ENCODE measurements around the gene CSRP2. TPM values are rescaled to one million over a fixed set of nuclear protein-coding genes. Genes with fewer than 3 reads are reported as not detected.
A peak's percentile ranks its signal among the peaks of the same experiment; 100 is the strongest.

CSRP2 gene
- total and polyA plus RNA-seq, 2 of the 8 experiments (the other 6 are each of a cell fraction or from before 2014, with no cell fraction given), result 149 to 227 TPM

- TF ChIP-seq CHD7 (IDR thresholded peaks at IDR 0.05; ENCODE audit: insufficient replicate concordance, low read length) (no peak), JUN (IDR thresholded peaks at IDR 0.05; ENCODE audit: low read depth, low read length) (no peak), GTF2F1 (IDR thresholded peaks at IDR 0.05; ENCODE audit: borderline replicate concordance, low read depth, low read length) (no peak; the same call in 1 of the 2 replicates), BRCA1 (IDR thresholded peaks at IDR 0.05; ENCODE audit: low read depth, low read length) (no peak), HDAC2 (IDR thresholded peaks at IDR 0.05; ENCODE audit: borderline replicate concordance in 1 of 2, low read depth in 2 of 2, low read length in 2 of 2) (peak; percentile 54 to 62; a peak in 1 of 4 replicates), SP4 (IDR thresholded peaks at IDR 0.05; ENCODE audit: low read length) (no peak), POU5F1 (IDR thresholded peaks at IDR 0.05; ENCODE audit: low read depth, low read length) (no peak), SIX5 (IDR thresholded peaks at IDR 0.05; ENCODE audit: low read depth, low read length) (no peak), ATF3 (IDR thresholded peaks at IDR 0.05; ENCODE audit: insufficient read depth, low read depth, low read length) (no peak)
Measured at GRCh38 chr12:76878899-76879709, at the start of gene CSRP2 (continued).

All from H1 (cell line).